Thyroid gland (tissue), 4 donors: ENCODE measurements around the gene DIP2A. TPM values are rescaled to one million over a fixed set of nuclear protein-coding genes. Genes with fewer than 3 reads are reported as not detected.

ENCODE experiments used
- DNase-seq, 2 donors: peaks; one replicate each; pipeline ENCODE4 v3.0.0-alpha.2; 2019
- H3K27ac ChIP-seq, 3 donors: fragments of 200-600 bp; sonication (generic); 1 replicate in 2 of 3; 2 replicates in 1 of 3; pipeline ENCODE4 v1.5.1; 2016 to 2019; ENCODE audit warnings: mild to moderate bottlenecking in 1 of 3, moderate library complexity in 1 of 3
- H3K27me3 ChIP-seq: fragments of 200-600 bp; sonication (generic); one replicate; pipeline ENCODE4 v1.5.1; 2019
- H3K36me3 ChIP-seq, 2 donors: fragments of 200-600 bp; sonication (generic); one replicate each; pipeline ENCODE4 v1.5.1; 2016 to 2019
- H3K4me1 ChIP-seq, 2 donors: fragments of 200-600 bp; sonication (generic); one replicate each; pipeline ENCODE4 v1.5.1; 2017 to 2019
- H3K4me3 ChIP-seq, 3 donors: fragments of 200-600 bp; sonication (generic); replicated peaks in 1 of 3; 1 replicate in 2 of 3; 2 replicates in 1 of 3; pipeline ENCODE4 v1.5.1; 2016; ENCODE audit warnings: mild to moderate bottlenecking in 1 of 3
- H3K9me3 ChIP-seq: fragments of 200-600 bp; sonication (generic); one replicate; pipeline ENCODE4 v1.5.1; 2017
- POLR2A ChIP-seq, 2 donors: fragments of 450-650 bp; IDR thresholded peaks; one replicate each; pipeline ENCODE4 v1.6.1; 2017; ENCODE audit warnings: antibody characterized with exemption in 2 of 2, mild to moderate bottlenecking in 2 of 2, moderate library complexity in 1 of 2
- WGBS, 2 donors: methylation state at CpG; one replicate each; pipeline ENCODE4 v1.1.5; 2017; 5-methylcytosine and 5-hydroxymethylcytosine counted together
- intact Hi-C: fragments of 100-400 bp; cut with DNase I; formaldehyde crosslinking; loops from one replicate; pipeline ENCODE4 v1.15.1; 2023
- total RNA-seq, 4 donors: library from RNA; depleted of rRNA; stranded (reverse); fragments of >200 nt; gene quantifications; one replicate each; pipeline ENCODE4 v1.2.3, GENCODE V29; 2016
- TF ChIP-seq, protein P1 (sequence below), 6 experiments: fragments of 200-600 bp in 3 of 6; fragments of 450-650 bp in 3 of 6; sonication (generic) in 3 of 6; IDR thresholded peaks; one replicate each; pipeline ENCODE4 v1.5.1; 2016 to 2019; ENCODE audit warnings: antibody characterized with exemption in 6 of 6, mild to moderate bottlenecking in 2 of 6, inconsistent platforms in 1 of 6, moderate library complexity in 1 of 6

Gene DIP2A
- total RNA-seq, 4 donors from 2014 or later, result 35.1 to 56.3 (median 42.9) TPM

DNA sequence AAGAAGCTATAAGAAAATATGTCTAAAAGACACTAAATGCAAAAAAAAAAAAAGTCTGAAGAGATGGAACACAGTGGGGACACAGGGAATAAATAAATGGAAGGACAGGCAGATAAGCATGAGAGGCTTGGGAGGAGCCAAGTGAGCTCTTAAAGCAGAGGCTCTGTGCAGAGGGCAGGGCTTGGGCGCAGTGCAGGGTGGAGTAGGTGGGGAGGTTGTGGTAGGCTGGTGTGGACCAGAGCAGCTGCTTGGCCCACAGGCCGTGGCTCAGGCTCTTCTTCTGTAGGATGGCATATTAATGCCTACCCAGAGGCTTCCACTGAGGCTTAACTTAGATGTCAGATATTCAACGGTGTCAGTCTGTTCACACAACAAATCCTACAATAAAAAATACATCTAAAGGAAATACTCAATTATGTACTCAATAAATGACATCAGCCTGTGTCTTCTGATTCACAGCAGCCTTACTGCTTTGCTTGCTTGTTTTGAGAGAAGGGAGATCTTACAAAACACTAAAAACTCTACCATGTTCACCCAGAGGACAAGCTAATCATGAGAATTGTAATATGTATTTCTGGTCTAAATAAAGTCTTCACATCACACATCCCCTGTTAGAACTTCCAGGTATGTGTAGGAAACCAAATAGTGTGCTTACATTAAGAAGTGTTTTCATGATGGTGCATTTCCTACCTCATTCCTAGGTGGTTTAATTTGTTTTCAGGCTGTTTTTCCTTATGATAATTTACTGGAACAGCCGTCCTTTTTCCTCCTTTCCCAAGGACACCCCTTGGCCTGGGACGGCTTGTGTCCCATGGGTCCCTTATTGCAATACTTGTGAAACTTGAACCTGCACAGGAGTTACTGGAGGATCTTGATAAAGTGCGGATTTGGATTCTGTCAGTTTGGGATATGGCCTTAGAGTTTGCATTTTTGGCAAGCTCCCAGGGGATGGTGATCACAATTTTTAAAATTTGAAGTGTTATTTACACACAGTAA lies 24.9 kb downstream of the DIP2A start:
- H3K9me3 ChIP-seq, result no peaks in the 10 kb centered on the region
- peaks cover 4% of the 10 kb centered on the region in 2 donors for H3K4me1 ChIP-seq
- WGBS, 2 donors, result 79 to 81% methylated on average over 6 of the region's 6 CpGs
- intact Hi-C loops, result no loop called here
- no peak overlapping the region for H3K4me3 ChIP-seq
- no peak for TF ChIP-seq POLR2A (IDR thresholded peaks at IDR 0.05)
- TF ChIP-seq, protein P1, sequence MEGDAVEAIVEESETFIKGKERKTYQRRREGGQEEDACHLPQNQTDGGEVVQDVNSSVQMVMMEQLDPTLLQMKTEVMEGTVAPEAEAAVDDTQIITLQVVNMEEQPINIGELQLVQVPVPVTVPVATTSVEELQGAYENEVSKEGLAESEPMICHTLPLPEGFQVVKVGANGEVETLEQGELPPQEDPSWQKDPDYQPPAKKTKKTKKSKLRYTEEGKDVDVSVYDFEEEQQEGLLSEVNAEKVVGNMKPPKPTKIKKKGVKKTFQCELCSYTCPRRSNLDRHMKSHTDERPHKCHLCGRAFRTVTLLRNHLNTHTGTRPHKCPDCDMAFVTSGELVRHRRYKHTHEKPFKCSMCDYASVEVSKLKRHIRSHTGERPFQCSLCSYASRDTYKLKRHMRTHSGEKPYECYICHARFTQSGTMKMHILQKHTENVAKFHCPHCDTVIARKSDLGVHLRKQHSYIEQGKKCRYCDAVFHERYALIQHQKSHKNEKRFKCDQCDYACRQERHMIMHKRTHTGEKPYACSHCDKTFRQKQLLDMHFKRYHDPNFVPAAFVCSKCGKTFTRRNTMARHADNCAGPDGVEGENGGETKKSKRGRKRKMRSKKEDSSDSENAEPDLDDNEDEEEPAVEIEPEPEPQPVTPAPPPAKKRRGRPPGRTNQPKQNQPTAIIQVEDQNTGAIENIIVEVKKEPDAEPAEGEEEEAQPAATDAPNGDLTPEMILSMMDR (IDR thresholded peaks at IDR 0.05), result no peak
- no peaks in the 10 kb centered on the region for H3K36me3 ChIP-seq
- no peak for DNase-seq
- no peaks in the 10 kb centered on the region for H3K27me3 ChIP-seq
- H3K27ac ChIP-seq, result no peak overlapping the region

DNA sequence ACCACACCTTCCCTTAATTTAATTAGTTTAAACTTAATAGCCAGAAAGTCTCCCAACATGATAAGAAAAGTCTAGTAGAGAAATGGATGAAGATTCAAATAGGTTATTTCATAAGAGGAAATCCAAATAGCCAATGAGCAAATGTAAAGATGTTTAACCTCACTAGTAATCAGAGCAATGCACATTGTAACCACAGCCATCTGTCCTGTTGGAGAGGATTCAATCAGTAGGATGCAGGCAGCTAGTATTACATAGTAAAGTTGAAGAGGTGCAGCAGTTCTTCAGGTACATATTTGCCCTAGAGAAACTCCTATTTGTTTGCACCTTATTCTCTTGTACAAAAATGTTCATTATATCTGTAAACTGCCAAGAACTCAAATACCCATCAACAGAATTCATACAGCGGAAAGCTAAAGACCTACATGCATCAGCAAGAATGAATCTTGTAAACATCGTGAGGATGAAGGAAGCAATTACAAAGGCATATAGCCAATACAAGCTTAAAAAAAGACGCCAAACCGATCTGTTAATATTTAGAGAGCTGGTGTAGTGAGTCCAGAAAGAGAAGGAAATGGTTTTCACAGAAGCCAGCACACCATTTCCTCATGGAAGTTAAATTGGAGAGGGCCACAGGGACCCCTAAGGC lies 27.9 kb downstream of the DIP2A start:
- H3K9me3 ChIP-seq, result no peaks in the 10 kb centered on the region
- H3K27me3 ChIP-seq, result no peaks in the 10 kb centered on the region
- no peak overlapping the region for H3K4me3 ChIP-seq
- no peak for DNase-seq
- 79 to 88% methylated on average over 4 of the region's 4 CpGs for whole genome bisulfite sequencing, 2 donors
- peaks cover 0 to 3% of the 10 kb centered on the region in 2 donors for H3K36me3 ChIP-seq
- no peak for TF ChIP-seq POLR2A (IDR thresholded peaks at IDR 0.05)
- TF ChIP-seq, protein P1 (IDR thresholded peaks at IDR 0.05), result no peak
- intact Hi-C loops, result no loop called here
- H3K4me1 ChIP-seq, result no peaks in the 10 kb centered on the region
- H3K27ac ChIP-seq, result no peak overlapping the region

DNA sequence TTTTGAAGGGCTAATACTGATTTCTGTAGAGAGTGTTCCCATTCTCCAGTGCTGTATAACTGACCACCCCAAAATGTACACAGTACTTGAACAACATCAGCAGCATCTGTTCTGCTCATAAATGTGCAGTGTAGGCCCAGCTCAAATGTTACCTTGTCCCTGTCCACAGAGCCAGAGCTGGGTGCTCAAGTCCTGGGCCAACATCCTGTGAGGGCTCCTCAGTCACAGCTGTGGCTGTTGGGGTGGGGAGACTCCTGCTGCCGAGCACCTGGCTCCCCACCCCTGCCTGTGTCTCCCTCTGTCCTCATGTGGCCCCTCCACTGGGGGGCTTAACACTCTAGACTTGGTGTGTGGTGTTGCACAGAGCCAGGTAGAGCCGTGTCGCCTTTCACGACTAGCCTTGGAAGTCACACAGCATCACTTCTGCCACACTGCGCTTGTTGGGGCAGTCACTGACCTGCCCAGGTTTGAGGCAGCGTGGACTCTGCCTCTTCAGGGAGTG lies 30.5 kb downstream of the DIP2A start:
- intact Hi-C loops, result no loop called here
- no peak for DNase-seq
- TF ChIP-seq POLR2A (IDR thresholded peaks at IDR 0.05), result no peak
- TF ChIP-seq, protein P1 (IDR thresholded peaks at IDR 0.05), result no peak
- Histone ChIP-seq H3K4me3 (no peak overlapping the region), H3K27ac (no peak overlapping the region), H3K9me3 (no peaks in the 10 kb centered on the region), H3K27me3 (no peaks in the 10 kb centered on the region), H3K36me3 (peaks cover 0 to 3% of the 10 kb centered on the region in 2 donors), H3K4me1 (no peaks in the 10 kb centered on the region)
- 91 to 93% methylated on average over 5 to 6 of the region's 6 CpGs for WGBS, 2 donors

DNA sequence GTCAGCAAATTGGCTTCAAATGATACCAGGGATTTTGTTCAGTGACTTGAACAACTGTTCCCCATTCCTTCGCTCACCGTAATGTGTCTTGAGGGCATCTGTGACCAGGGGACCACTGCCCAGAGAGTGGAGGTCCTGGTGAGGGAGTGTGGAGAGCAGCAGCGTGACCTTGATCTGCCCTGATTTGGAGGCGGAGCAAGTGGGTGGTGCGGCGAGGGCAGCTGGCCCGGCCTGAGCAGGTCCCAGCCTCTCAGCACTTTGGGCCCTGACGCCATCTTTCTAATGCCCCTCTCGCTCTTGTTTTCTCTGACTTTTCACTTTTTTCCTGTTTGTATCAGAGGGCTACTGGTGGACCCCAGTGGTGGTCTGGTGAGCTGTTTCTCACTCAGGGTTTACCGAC lies 31.1 kb downstream of the DIP2A start:
- intact Hi-C loops, result no loop called here
- no peaks in the 10 kb centered on the region for H3K4me1 ChIP-seq
- no peaks in the 10 kb centered on the region for H3K27me3 ChIP-seq
- H3K9me3 ChIP-seq, result no peaks in the 10 kb centered on the region
- no peak overlapping the region for H3K27ac ChIP-seq
- H3K4me3 ChIP-seq, result no peak overlapping the region
- 90 to 98% methylated on average over 10 of the region's 10 CpGs for WGBS, 2 donors
- peaks cover 0 to 3% of the 10 kb centered on the region in 2 donors for H3K36me3 ChIP-seq
- TF ChIP-seq, protein P1 (IDR thresholded peaks at IDR 0.05), result no peak
- TF ChIP-seq POLR2A (IDR thresholded peaks at IDR 0.05), result no peak
- DNase-seq, result no peak
